ENCODE results near the gene TIGD3. TPM values are rescaled to one million over a fixed set of nuclear protein-coding genes. Genes with fewer than 3 reads are reported as not detected.

Gene TIGD3
- total and polyA plus RNA-seq, 5 experiments from 2014 or later, result 0.15 to 1.9 (median 0.67) TPM

DNA sequence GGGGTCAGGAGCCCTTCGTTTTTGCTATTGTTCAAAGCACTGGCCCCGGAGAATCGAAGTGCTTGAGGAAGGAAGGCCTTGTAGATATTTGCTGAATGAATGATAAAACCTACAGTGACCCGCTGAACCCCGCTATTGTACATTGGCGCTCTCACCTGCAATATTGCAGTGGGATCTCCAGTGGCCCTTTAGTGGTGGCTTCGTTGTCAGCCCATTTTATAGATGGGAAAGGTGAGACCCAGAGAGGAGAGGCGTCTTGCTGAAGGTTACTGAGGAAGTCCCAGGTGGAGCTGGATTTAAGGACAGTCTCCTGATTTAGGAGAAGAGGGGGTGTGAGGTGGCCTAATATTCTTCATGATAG is 38.7 kb upstream of the TIGD3 start:
- H3K36me3 Mint-ChIP-seq, result no peaks in the 10 kb centered on the region
- H3K27me3 Mint-ChIP-seq, result peaks cover 0 to 3% (median 0%) of the 10 kb centered on the region in 5 donors
- H3K9me3 Mint-ChIP-seq, result no peaks in the 10 kb centered on the region
- peak overlapping the region in 1 of 10 donors; percentile 76 for H3K27ac Mint-ChIP-seq
- POLR2A ChIA-PET, result interaction anchor here (0.8 to 2.0 kb wide), 9 partner anchors 14 to 184 kb away, joined by 3 to 9 read pairs (median 5); partner anchors contain the start of genes DPF2, MALAT1 and POLA2
- peak overlapping the region; percentile 63 to 88 (median 76) for H3K4me3 Mint-ChIP-seq
- ATAC-seq (no peak), DNase-seq (no peak)
- H3K4me1 Mint-ChIP-seq, result peaks cover 6 to 12% (median 10%) of the 10 kb centered on the region in 4 donors

DNA sequence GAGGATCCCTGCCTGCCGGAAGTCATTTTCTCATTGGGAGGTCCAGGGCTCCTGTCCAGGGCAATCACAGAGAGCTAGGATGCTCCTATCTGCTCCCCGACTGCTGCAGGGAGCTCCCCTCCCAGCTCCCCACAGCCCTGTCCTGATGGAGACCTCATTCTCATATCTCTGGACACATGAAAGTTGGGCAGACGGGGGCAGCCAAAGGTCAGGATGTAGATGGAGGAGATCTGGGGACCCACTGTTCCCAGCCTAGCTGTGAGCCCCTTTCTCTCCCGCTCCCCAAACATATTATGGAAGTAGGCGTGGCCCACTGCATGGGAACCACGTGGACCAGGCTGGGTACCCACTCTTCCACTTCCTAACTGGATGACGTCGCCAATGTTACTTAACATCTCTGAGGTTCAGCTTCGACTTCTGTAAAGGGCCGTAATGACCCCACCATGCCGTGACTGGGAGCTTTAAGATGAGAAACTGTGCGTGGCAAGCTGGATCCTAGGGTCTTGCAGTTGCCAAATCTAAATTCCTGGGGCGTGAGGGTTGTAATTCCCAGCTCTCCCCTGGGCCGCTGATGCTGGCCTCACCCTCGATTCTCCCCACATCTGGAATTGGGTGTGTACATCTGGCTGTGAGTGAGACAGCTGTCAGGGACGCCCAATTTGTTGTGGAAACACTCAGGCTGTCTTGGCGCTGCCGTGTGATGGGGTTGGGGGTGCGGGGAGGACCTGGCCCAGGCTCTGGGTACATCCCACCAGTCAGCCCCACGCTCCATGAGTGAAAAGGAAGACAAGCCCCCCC is 38.1 kb upstream of the TIGD3 start:
- POLR2A ChIA-PET, result interaction anchor here (1.3 to 2.0 kb wide), 5 partner anchors 17 to 188 kb away, joined by 3 to 9 read pairs (median 5); partner anchors contain the start of genes DPF2, MALAT1 and POLA2
- peak overlapping the region in 1 of 10 donors; percentile 46 for H3K27ac Mint-ChIP-seq
- peak overlapping the region in 9 of 10 donors; percentile 69 to 88 (median 76) for H3K4me3 Mint-ChIP-seq
- no peak for DNase-seq
- H3K36me3 Mint-ChIP-seq, result no peaks in the 10 kb centered on the region
- peaks cover 0 to 3% (median 0%) of the 10 kb centered on the region in 5 donors for H3K27me3 Mint-ChIP-seq
- H3K9me3 Mint-ChIP-seq, result no peaks in the 10 kb centered on the region
- ATAC-seq, result no peak
- H3K4me1 Mint-ChIP-seq, result peaks cover 6 to 12% (median 10%) of the 10 kb centered on the region in 4 donors

DNA sequence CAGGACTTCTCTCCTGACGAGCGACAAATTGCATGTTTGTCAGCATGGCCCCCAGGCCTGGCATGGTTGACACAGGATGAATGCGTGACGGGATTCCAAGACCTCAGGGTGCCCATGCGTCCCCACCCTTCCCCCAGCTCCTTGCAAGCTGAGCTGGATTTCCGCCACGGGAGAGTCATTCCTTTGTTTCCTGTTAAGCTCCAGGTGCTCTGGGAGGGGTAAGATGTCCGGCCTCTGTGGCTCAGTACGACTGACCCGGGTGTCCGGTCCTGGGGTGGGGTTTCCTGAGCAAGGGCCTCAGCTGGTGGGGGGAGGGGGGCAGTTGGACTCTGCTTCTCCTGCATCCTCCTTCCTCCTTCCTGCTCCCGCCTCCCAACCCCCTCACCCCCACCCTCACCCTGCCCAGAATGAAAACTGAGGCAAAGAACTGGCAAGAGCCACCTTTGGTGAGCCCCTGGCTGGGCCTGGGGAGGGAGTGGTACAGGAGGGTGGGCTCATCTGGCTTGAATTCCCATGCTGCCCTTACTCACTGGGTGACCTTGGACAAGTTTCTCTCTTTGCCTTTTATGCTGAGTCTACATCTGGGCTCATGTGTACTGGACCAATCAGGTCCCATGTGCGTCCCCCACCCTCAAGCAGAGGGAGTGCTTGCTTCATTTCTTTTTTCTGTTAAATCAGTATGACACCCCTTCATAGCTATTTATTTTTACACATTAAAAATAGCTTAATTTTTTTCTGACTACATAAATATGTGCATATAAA is 37.3 kb upstream of the TIGD3 start:
- no peak for DNase-seq
- Mint-ChIP-seq H3K27ac (no peak overlapping the region), H3K9me3 (no peaks in the 10 kb centered on the region), H3K4me3 (peak overlapping the region in 2 of 10 donors; percentile 36 to 39), H3K36me3 (no peaks in the 10 kb centered on the region), H3K4me1 (peaks cover 6 to 10% (median 10%) of the 10 kb centered on the region in 4 donors), H3K27me3 (peaks cover 0 to 3% (median 0%) of the 10 kb centered on the region in 5 donors)
- POLR2A ChIA-PET, result interaction anchor here (1.5 to 2.0 kb wide), 2 partner anchors 16 to 187 kb away, joined by 3 to 7 read pairs; partner anchors contain the start of gene DPF2
- ATAC-seq, result no peak

DNA sequence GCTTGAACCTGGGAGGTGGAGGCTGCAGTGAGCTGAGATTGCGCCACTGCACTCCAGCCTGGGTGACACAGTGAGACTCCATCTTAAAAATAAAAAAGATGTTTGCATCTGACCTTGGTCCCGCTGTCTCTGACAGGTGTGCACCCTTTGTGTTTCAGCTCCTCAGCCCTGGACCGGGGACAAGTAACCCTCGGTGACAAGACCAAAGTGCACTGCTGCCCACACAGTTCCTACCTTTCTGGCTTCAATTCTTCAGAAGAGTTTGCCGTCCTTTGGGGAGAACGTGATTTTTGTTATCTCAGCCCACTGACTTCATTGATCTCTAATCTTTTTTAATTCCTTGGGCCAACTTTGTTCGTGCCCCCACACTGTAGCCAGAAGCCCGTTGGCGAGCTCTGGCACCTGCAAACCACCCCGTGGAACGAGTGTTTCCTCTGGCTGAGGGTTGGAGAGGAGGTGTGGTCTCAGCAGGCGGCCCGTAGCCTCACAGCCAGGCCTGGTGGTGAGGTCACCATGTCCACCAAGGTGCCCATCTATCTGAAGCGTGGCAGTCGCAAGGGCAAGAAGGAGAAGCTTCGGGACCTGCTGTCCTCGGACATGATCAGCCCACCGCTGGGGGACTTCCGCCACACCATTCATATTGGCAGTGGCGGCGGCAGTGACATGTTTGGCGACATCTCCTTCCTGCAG is 34.0 kb upstream of the TIGD3 start:
- Mint-ChIP-seq H3K36me3 (no peaks in the 10 kb centered on the region), H3K27me3 (peaks cover 0 to 6% (median 2%) of the 10 kb centered on the region in 5 donors), H3K9me3 (no peaks in the 10 kb centered on the region), H3K4me1 (peaks cover 4 to 6% (median 5%) of the 10 kb centered on the region in 4 donors), H3K4me3 (no peak overlapping the region), H3K27ac (no peak overlapping the region)
- ATAC-seq, result no peak
- POLR2A ChIA-PET, result no interaction called here
- DNase-seq, result no peak

DNA sequence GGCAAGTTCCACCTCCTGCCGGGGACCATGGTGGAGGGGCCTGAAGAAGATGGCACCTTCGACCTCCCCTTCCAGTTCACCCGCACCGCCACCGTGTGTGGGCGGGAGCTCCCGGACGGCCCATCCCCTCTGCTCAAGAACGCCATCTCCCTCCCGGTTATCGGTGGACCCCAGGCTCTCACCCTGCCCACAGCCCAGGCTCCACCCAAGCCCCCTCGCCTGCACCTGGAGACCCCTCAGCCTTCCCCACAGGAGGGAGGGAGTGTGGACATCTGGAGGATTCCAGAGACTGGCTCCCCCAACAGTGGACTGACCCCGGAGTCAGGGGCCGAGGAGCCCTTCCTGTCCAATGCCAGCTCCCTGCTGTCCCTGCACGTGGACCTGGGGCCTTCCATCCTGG is 33.5 kb upstream of the TIGD3 start:
- ATAC-seq (no peak), DNase-seq (no peak)
- Mint-ChIP-seq H3K4me1 (peaks cover 0 to under 1% (median under 1%) of the 10 kb centered on the region in 4 donors), H3K27ac (no peak overlapping the region), H3K9me3 (no peaks in the 10 kb centered on the region), H3K4me3 (no peak overlapping the region), H3K36me3 (no peaks in the 10 kb centered on the region), H3K27me3 (peaks cover 0 to 6% (median 2%) of the 10 kb centered on the region in 5 donors)
- POLR2A ChIA-PET, result no interaction called here

DNA sequence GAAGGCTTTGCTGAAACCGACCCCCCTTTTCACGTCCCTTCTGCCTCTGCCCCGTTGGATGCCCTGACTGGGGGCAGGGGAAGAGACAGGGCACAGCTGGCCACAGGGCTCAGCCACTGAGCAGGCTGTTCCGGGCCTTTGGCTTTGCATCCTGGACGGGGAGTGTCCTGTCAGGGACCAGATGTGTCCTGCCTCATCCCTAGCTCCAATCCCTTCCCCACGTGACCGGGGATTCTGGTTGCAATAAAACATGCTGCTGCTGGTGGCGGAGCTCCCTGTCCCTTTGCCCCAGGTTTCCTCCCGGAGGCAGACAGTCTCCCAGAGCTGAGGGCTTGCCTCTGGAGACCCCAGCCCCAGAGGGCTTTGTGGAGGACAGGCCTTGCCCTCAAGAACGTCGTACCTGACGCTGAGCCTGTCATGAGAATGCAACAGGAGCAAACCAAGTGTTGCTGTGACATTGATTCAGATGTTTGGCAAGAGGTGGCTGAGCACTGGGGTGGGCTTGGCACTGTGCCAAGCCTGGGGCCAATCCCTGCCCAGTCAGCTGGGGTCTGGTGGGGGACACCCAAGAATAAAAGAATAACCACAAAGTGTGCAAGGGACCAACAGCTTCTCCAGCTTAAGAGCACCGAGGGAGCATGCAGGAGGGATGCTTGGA is 32.6 kb upstream of the TIGD3 start:
- Mint-ChIP-seq H3K27me3 (peaks cover 0 to 6% (median 2%) of the 10 kb centered on the region in 5 donors), H3K27ac (peak overlapping the region in 1 of 10 donors; percentile 79), H3K9me3 (no peaks in the 10 kb centered on the region), H3K4me3 (no peak overlapping the region), H3K4me1 (no peaks in the 10 kb centered on the region), H3K36me3 (no peaks in the 10 kb centered on the region)
- DNase-seq (no peak), ATAC-seq (no peak)
- POLR2A ChIA-PET, result interaction anchor here (0.6 kb wide), 1 partner anchor 93 kb away, joined by 3 read pairs; no protein-coding TSS in a partner anchor

DNA sequence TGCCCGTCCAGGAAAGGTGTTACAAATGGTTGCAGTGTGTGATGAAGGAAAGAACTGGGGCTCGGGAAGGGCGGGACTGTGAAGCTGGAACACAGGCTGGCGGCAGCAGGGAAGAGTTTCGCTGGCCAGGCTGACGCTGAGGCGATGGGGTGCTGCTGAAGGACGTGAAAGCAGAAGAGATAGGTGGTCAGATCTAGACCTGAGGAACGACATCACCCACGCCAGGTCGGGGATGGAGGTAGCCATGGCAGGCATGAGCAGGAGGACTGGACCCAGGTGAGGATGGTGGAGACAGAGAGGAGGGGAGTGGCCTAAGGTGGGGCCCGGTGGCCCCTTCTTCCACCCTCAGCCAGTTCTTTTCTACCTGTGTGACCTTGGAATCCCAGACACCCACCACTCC is 30.7 kb upstream of the TIGD3 start:
- H3K9me3 Mint-ChIP-seq, result no peaks in the 10 kb centered on the region
- H3K4me1 Mint-ChIP-seq, result peaks cover 0 to 2% (median 0%) of the 10 kb centered on the region in 4 donors
- H3K27me3 Mint-ChIP-seq, result peaks cover 0 to 6% (median 2%) of the 10 kb centered on the region in 5 donors
- ATAC-seq (no peak), DNase-seq (no peak)
- POLR2A ChIA-PET, result no interaction called here
- H3K36me3 Mint-ChIP-seq, result no peaks in the 10 kb centered on the region
- no peak overlapping the region for H3K27ac Mint-ChIP-seq
- no peak overlapping the region for H3K4me3 Mint-ChIP-seq

DNA sequence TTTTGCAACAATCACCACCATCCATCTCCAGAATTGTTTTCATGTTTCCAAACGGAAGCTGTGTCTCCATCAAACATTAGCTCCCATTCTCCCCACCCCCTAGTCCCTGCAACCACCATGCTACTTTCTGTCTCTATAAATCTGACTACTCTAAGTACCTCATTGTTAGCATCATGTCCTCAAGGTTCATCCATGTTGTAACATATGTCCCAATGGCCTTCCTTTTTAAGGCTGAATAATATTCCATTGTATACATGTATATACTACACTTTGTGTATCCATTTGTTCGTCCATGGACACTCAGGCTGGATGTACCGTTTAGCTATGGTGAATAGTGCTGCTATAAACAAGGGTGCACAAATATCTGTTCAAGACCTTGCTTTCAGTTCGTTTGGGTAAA is 29.1 kb upstream of the TIGD3 start:
- DNase-seq (no peak), ATAC-seq (no peak)
- H3K36me3 Mint-ChIP-seq, result no peaks in the 10 kb centered on the region
- POLR2A ChIA-PET, result interaction anchor here (0.7 kb wide), 1 partner anchor 64 kb away, joined by 3 read pairs; the partner anchor contains the start of gene POLA2
- peaks cover 4 to 11% (median 7%) of the 10 kb centered on the region in 4 donors for H3K4me1 Mint-ChIP-seq
- no peak overlapping the region for H3K27ac Mint-ChIP-seq
- H3K4me3 Mint-ChIP-seq, result no peak overlapping the region
- H3K27me3 Mint-ChIP-seq, result peaks cover 0 to 6% (median 2%) of the 10 kb centered on the region in 5 donors
- H3K9me3 Mint-ChIP-seq, result no peaks in the 10 kb centered on the region

DNA sequence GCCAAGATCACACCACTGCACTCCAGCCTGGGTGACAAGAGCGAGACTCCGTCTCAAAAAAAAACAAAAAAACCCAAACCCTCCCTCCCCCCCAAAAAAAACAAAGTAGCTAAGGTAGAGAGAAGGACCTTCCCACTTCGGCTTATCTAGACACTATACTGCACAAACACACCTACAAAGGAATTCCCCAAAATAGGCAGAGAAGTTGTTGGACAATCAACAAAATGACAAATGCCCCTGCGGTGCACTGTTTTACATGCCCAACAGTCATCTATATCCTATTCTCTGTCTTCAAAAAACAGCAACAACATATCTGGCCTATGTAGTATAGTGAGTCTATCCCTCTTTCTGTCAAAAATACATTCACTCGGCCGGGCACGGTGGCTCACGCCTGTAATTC is 27.5 kb upstream of the TIGD3 start:
- POLR2A ChIA-PET, result no interaction called here
- Mint-ChIP-seq H3K36me3 (no peaks in the 10 kb centered on the region), H3K9me3 (no peaks in the 10 kb centered on the region), H3K4me1 (peaks cover 4 to 11% (median 7%) of the 10 kb centered on the region in 4 donors), H3K4me3 (no peak overlapping the region), H3K27me3 (peaks cover 0 to 6% (median 2%) of the 10 kb centered on the region in 5 donors), H3K27ac (no peak overlapping the region)
- no peak for DNase-seq
- ATAC-seq, result no peak

DNA sequence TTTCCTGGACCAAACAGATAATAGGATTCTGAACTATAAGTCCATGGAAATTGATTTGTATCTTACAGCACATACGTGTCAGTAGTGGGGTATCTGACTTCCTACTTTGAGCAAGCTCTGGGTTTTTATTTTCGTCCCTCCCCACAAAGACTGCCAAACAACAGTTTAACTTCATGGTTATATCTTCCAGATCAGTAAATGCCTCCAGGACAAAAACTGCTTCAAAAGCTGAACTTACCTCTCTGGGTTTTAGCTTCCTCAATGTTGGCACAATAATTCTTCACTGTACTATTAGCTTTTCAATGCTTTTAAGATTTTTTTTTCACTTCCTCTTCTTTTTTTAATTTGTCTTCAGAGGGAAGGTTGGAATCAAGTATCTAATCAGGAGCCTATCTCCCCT is 25.1 kb upstream of the TIGD3 start:
- Mint-ChIP-seq H3K27ac (peak overlapping the region in 9 of 10 donors; percentile 19 to 85 (median 71)), H3K9me3 (no peaks in the 10 kb centered on the region), H3K4me3 (peak overlapping the region in 3 of 10 donors; percentile 20 to 50 (median 26)), H3K36me3 (no peaks in the 10 kb centered on the region), H3K4me1 (peaks cover 9 to 18% (median 14%) of the 10 kb centered on the region in 4 donors), H3K27me3 (peaks cover 0 to 4% (median 0%) of the 10 kb centered on the region in 5 donors)
- POLR2A ChIA-PET, result interaction anchor here (0.6 to 1.5 kb wide), 13 partner anchors 14 to 529 kb away, joined by 3 to 5 read pairs (median 3); partner anchors contain the start of genes CAPN1, CDC42EP2 and CFL1
- ATAC-seq (no peak), DNase-seq (no peak)

DNA sequence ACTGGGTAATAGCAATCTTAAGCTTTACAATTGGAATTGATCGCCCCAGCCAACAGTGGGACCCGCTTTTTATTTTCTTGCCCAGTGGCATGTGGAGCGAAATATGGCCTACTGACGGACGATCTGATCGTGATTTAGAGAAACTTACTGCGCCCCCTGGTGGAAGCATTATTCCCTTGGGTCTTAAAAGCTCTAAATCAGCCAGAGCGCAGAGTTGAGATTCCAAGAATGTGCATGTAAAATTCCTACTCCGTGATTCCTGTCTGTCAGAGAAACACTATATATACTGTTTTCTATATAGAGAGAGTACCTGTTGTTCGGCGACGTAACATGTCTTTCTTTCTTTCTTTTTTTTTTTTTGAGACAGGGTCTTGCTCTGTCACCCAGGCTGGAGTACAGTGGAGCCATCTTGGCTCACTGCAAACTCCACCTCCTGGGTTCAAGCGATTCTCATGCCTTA is 24.6 kb upstream of the TIGD3 start:
- POLR2A ChIA-PET, result interaction anchor here (0.5 to 1.5 kb wide), 14 partner anchors 15 to 528 kb away, joined by 3 to 6 read pairs (median 4); partner anchors contain the start of genes CAPN1, CDC42EP2 and CFL1
- no peaks in the 10 kb centered on the region for H3K36me3 Mint-ChIP-seq
- peak overlapping the region in 9 of 10 donors; percentile 19 to 85 (median 71) for H3K27ac Mint-ChIP-seq
- DNase-seq, result peak; percentile 63 to 92 (median 78)
- H3K4me3 Mint-ChIP-seq, result peak overlapping the region in 3 of 10 donors; percentile 20 to 50 (median 26)
- H3K4me1 Mint-ChIP-seq, result peaks cover 14 to 23% (median 19%) of the 10 kb centered on the region in 4 donors
- ATAC-seq, result peak; percentile 19 to 24
- no peaks in the 10 kb centered on the region for H3K9me3 Mint-ChIP-seq
- peaks cover 0 to 4% (median 0%) of the 10 kb centered on the region in 5 donors for H3K27me3 Mint-ChIP-seq

Measured in naive thymus-derived CD8-positive, alpha-beta T cell (primary cell).